ENCODE results near the gene TRIM44.
A peak's percentile ranks its signal among the peaks of the same experiment; 100 is the strongest.

TRIM44 gene

GRCh38 chr11:35618497-35619115 is 44.0 kb upstream of the TRIM44 start:
- peak; percentile 62 for DNase-seq (ENCODE audit: low read depth)
- no peak for TF ChIP-seq CTCF (IDR thresholded peaks at IDR 0.05; ENCODE audit: insufficient read depth, low read depth, low read length, missing control alignments)
- peak overlapping the region; percentile 77 for H3K4me3 ChIP-seq (ENCODE audit: low read length)

GRCh38 chr11:35619116-35619854 is 43.3 kb upstream of the TRIM44 start:
- no peak for TF ChIP-seq CTCF (IDR thresholded peaks at IDR 0.05; ENCODE audit: insufficient read depth, low read depth, low read length, missing control alignments)
- H3K4me3 ChIP-seq (ENCODE audit: low read length), result peak overlapping the region; percentile 77
- peak; percentile 73 for DNase-seq (ENCODE audit: low read depth)

- DNase-seq (ENCODE audit: low read depth), result peak; percentile 40
- peak overlapping the region; percentile 77 for H3K4me3 ChIP-seq (ENCODE audit: low read length)
Measured at GRCh38 chr11:35619855-35620640, 42.5 kb upstream of the TRIM44 start.

GRCh38 chr11:35620795-35621194 is 41.8 kb upstream of the TRIM44 start:
- H3K4me3 ChIP-seq (ENCODE audit: low read length), result peak overlapping the region; percentile 77
- DNase-seq (ENCODE audit: low read depth), result no peak
- no peak for TF ChIP-seq CTCF (IDR thresholded peaks at IDR 0.05; ENCODE audit: insufficient read depth, low read depth, low read length, missing control alignments)

More at GRCh38 chr11:35619855-35620640, 42.5 kb upstream of the TRIM44 start:
- TF ChIP-seq CTCF (IDR thresholded peaks at IDR 0.05; ENCODE audit: insufficient read depth, low read depth, low read length, missing control alignments), result peak; percentile 2

- H3K4me3 ChIP-seq (ENCODE audit: low read length), result peak overlapping the region; percentile 77
- TF ChIP-seq CTCF (IDR thresholded peaks at IDR 0.05; ENCODE audit: insufficient read depth, low read depth, low read length, missing control alignments), result no peak
- DNase-seq (ENCODE audit: low read depth), result peak; percentile 32
Measured at GRCh38 chr11:35621620-35622019, 41.0 kb upstream of the TRIM44 start.

- TF ChIP-seq CTCF (IDR thresholded peaks at IDR 0.05; ENCODE audit: insufficient read depth, low read depth, low read length, missing control alignments), result no peak
- peak overlapping the region; percentile 77 for H3K4me3 ChIP-seq (ENCODE audit: low read length)
- peak; percentile 94 for DNase-seq (ENCODE audit: low read depth)
Measured at GRCh38 chr11:35622070-35622469, 40.5 kb upstream of the TRIM44 start.
